Natural killer cell (primary cell): Measurements from ENCODE around the gene DCN. TPM values are rescaled to one million over a fixed set of nuclear protein-coding genes. Genes with fewer than 3 reads are reported as not detected.

Experiments used
- ATAC-seq, 3 donors: fragments of 150-1000 bp in 2 of 3; fragments of 200-7000 bp in 1 of 3; cut with Tn5 transposase; 1 replicate in 1 of 3; 2 replicates in 2 of 3; pipeline ENCODE4 v1.10.0; 2021; ENCODE audit warnings: mild to moderate bottlenecking in 2 of 3, moderate library complexity in 2 of 3
- DNase-seq, 2 donors: peaks; one replicate each; pipeline versions ENCODE4 v3.0.0 to v3.0.0-alpha.2; 2013 to 2021; ENCODE audit warnings: mixed read lengths in 1 of 2
- H3K27ac ChIP-seq: one replicate; pipeline ENCODE4 v1.5.1; 2013; ENCODE audit warnings: mild to moderate bottlenecking, low read length
- H3K27me3 ChIP-seq: one replicate; pipeline ENCODE4 v1.6.1; 2013; ENCODE audit warnings: low read length; ENCODE audit not compliant: control insufficient read depth, insufficient read depth
- H3K36me3 ChIP-seq: one replicate; pipeline ENCODE4 v1.6.1; 2013; ENCODE audit warnings: low read length; ENCODE audit not compliant: control insufficient read depth, insufficient read depth
- H3K4me1 ChIP-seq: one replicate; pipeline ENCODE4 v1.6.1; 2013; ENCODE audit warnings: low read length; ENCODE audit not compliant: control insufficient read depth, insufficient read depth
- H3K4me3 ChIP-seq: one replicate; pipeline ENCODE4 v1.5.1; 2013; ENCODE audit warnings: low read length
- H3K9me3 ChIP-seq: one replicate; pipeline ENCODE4 v1.6.1; 2013; ENCODE audit warnings: low read length; ENCODE audit not compliant: control insufficient read depth, insufficient read depth
- H3K27ac Mint-ChIP-seq, 2 donors: one replicate each; pipeline ENCODE4 v1.8.0; 2022; ENCODE audit warnings: mild to moderate bottlenecking in 2 of 2, mixed read lengths in 2 of 2, moderate library complexity in 1 of 2
- H3K27me3 Mint-ChIP-seq, 2 donors: one replicate each; pipeline ENCODE4 v1.8.0; 2022; ENCODE audit warnings: low read depth in 2 of 2, mixed read lengths in 2 of 2
- H3K36me3 Mint-ChIP-seq: one replicate; pipeline ENCODE4 v1.8.0; 2022; ENCODE audit warnings: mixed read lengths
- H3K4me1 Mint-ChIP-seq, 2 donors: one replicate each; pipeline ENCODE4 v1.8.0; 2022; ENCODE audit warnings: mixed read lengths in 2 of 2
- H3K4me3 Mint-ChIP-seq: one replicate; pipeline ENCODE4 v1.8.0; 2022; ENCODE audit warnings: mild to moderate bottlenecking, moderate library complexity, mixed read lengths
- H3K9me3 Mint-ChIP-seq, 2 donors: one replicate each; pipeline ENCODE4 v1.8.0; 2022; ENCODE audit warnings: mixed read lengths in 2 of 2
- WGBS: methylation state at CpG from one replicate; pipeline ENCODE4 v1.1.7; 2013; ENCODE audit warnings: missing lambda C conversion rate; ENCODE audit not compliant: insufficient coverage; 5-methylcytosine and 5-hydroxymethylcytosine counted together
- intact Hi-C: fragments of 100-400 bp; cut with micrococcal nuclease; formaldehyde crosslinking; loops from one replicate; pipeline ENCODE4 v1.14.2; 2022
- total RNA-seq, 4 donors: library from RNA; stranded (reverse); fragments of 120-200 nt in 1 of 4; gene quantifications; one replicate each; pipeline versions ENCODE4 v1.2.3 to v1.2.4, GENCODE V29; 2013 to 2022
- TF ChIP-seq, protein P1 (sequence below): fragments of 200-600 bp; IDR thresholded peaks from one replicate; pipeline ENCODE4 v1.8.0; 2022; ENCODE audit warnings: antibody characterized with exemption

Gene DCN
- total RNA-seq, 3 donors from 2014 or later (not counting 1 experiment from before 2014, with no cell fraction given) = 0.90 TPM; not detected in 2

GRCh38 chr12:91219511-91219910, 36.9 kb upstream of the DCN start:
- H3K27ac Mint-ChIP-seq = no peak overlapping the region
- no peaks in the 10 kb centered on the region for H3K27me3 Mint-ChIP-seq
- intact Hi-C loops = no loop called here

GRCh38 chr12:91216871-91217270, 34.3 kb upstream of the DCN start:
- 95% methylated on average over 2 of the region's 2 CpGs for WGBS
- Histone ChIP-seq H3K36me3 (no peaks in the 10 kb centered on the region), H3K27ac (no peak overlapping the region), H3K9me3 (no peaks in the 10 kb centered on the region), H3K27me3 (no peaks in the 10 kb centered on the region), H3K4me1 (no peaks in the 10 kb centered on the region), H3K4me3 (no peak overlapping the region)
- H3K36me3 Mint-ChIP-seq = no peaks in the 10 kb centered on the region
- ATAC-seq (no peak), DNase-seq (no peak)
- no peak overlapping the region for H3K4me3 Mint-ChIP-seq
- no peak overlapping the region for H3K27ac Mint-ChIP-seq
- H3K27me3 Mint-ChIP-seq = no peaks in the 10 kb centered on the region
- intact Hi-C loops = no loop called here
- TF ChIP-seq, protein P1, sequence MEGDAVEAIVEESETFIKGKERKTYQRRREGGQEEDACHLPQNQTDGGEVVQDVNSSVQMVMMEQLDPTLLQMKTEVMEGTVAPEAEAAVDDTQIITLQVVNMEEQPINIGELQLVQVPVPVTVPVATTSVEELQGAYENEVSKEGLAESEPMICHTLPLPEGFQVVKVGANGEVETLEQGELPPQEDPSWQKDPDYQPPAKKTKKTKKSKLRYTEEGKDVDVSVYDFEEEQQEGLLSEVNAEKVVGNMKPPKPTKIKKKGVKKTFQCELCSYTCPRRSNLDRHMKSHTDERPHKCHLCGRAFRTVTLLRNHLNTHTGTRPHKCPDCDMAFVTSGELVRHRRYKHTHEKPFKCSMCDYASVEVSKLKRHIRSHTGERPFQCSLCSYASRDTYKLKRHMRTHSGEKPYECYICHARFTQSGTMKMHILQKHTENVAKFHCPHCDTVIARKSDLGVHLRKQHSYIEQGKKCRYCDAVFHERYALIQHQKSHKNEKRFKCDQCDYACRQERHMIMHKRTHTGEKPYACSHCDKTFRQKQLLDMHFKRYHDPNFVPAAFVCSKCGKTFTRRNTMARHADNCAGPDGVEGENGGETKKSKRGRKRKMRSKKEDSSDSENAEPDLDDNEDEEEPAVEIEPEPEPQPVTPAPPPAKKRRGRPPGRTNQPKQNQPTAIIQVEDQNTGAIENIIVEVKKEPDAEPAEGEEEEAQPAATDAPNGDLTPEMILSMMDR = no peak
- no peaks in the 10 kb centered on the region for H3K4me1 Mint-ChIP-seq
- H3K9me3 Mint-ChIP-seq = peaks cover 2 to 6% of the 10 kb centered on the region in 2 donors

More at GRCh38 chr12:91219511-91219910, 36.9 kb upstream of the DCN start:
- ATAC-seq (no peak), DNase-seq (no peak)
- no peaks in the 10 kb centered on the region for H3K4me1 ChIP-seq
- H3K27me3 ChIP-seq = peaks cover 2% of the 10 kb centered on the region
- Mint-ChIP-seq H3K4me3 (no peak overlapping the region), H3K4me1 (no peaks in the 10 kb centered on the region), H3K36me3 (no peaks in the 10 kb centered on the region), H3K9me3 (peaks cover 2 to 3% of the 10 kb centered on the region in 2 donors)
- H3K4me3 ChIP-seq = no peak overlapping the region
- TF ChIP-seq, protein P1 = no peak
- H3K36me3 ChIP-seq = no peaks in the 10 kb centered on the region
- no peaks in the 10 kb centered on the region for H3K9me3 ChIP-seq
- H3K27ac ChIP-seq = no peak overlapping the region

GRCh38 chr12:91215940-91216454, 33.4 kb upstream of the DCN start:
- H3K27ac Mint-ChIP-seq = no peak overlapping the region
- DNase-seq (no peak), ATAC-seq (no peak)
- no peaks in the 10 kb centered on the region for H3K9me3 ChIP-seq
- H3K4me3 ChIP-seq = no peak overlapping the region
- intact Hi-C loops = no loop called here
- WGBS = 93% methylated on average over 3 of the region's 3 CpGs
- H3K4me1 ChIP-seq = no peaks in the 10 kb centered on the region
- H3K4me1 Mint-ChIP-seq = no peaks in the 10 kb centered on the region
- no peaks in the 10 kb centered on the region for H3K27me3 ChIP-seq
- H3K4me3 Mint-ChIP-seq = no peak overlapping the region
- H3K27me3 Mint-ChIP-seq = no peaks in the 10 kb centered on the region
- no peaks in the 10 kb centered on the region for H3K36me3 Mint-ChIP-seq
- no peaks in the 10 kb centered on the region for H3K36me3 ChIP-seq
- H3K27ac ChIP-seq = no peak overlapping the region
- TF ChIP-seq, protein P1 = no peak
- peaks cover 2 to 6% of the 10 kb centered on the region in 2 donors for H3K9me3 Mint-ChIP-seq

- Mint-ChIP-seq H3K4me3 (no peak overlapping the region), H3K4me1 (no peaks in the 10 kb centered on the region), H3K27ac (no peak overlapping the region), H3K9me3 (peaks cover 2 to 3% of the 10 kb centered on the region in 2 donors), H3K27me3 (no peaks in the 10 kb centered on the region), H3K36me3 (no peaks in the 10 kb centered on the region)
- no peaks in the 10 kb centered on the region for H3K36me3 ChIP-seq
- DNase-seq (no peak), ATAC-seq (no peak)
- no peaks in the 10 kb centered on the region for H3K27me3 ChIP-seq
- WGBS = no CpG with 5 or more reads among the region's 1 CpG
- H3K4me3 ChIP-seq = no peak overlapping the region
- TF ChIP-seq, protein P1 = no peak
- H3K9me3 ChIP-seq = no peaks in the 10 kb centered on the region
- H3K4me1 ChIP-seq = no peaks in the 10 kb centered on the region
- H3K27ac ChIP-seq = no peak overlapping the region
- intact Hi-C loops = no loop called here
Measured at GRCh38 chr12:91211866-91212265, 29.2 kb upstream of the DCN start.
